Mesendoderm (in vitro differentiated cells): Measurements from ENCODE around the gene RASSF6.

Experiments used
- DNase-seq: peaks from one replicate; pipeline ENCODE4 v3.0.0; 2013
- H2AK5ac ChIP-seq: 2 replicates; pipeline ENCODE4 v1.6.1; 2013; ENCODE audit warnings: low read length, inconsistent platforms
- H2BK120ac ChIP-seq: 2 replicates; pipeline ENCODE4 v1.6.1; 2013; ENCODE audit warnings: low read depth, mild to moderate bottlenecking, low read length, moderate library complexity, mixed read lengths
- H2BK15ac ChIP-seq: replicated peaks from 2 replicates; pipeline ENCODE4 v1.6.1; 2013; ENCODE audit warnings: low read depth, mild to moderate bottlenecking, moderate library complexity
- H2BK5ac ChIP-seq: 2 replicates; pipeline ENCODE4 v1.6.1; 2013; ENCODE audit warnings: low read length, inconsistent platforms
- H3K18ac ChIP-seq: 2 replicates; pipeline ENCODE4 v1.6.1; 2013; ENCODE audit warnings: mild to moderate bottlenecking, low read length, mixed read lengths
- H3K23ac ChIP-seq: one replicate; pipeline ENCODE4 v1.6.1; 2013; ENCODE audit warnings: low read length
- H3K27ac ChIP-seq: 2 replicates; pipeline ENCODE4 v1.5.1; 2013; ENCODE audit warnings: low read depth, mild to moderate bottlenecking, inconsistent platforms, low read length, moderate library complexity
- H3K27me3 ChIP-seq: 2 replicates; pipeline ENCODE4 v1.6.1; 2013; ENCODE audit warnings: low read length, control low read depth, mild to moderate bottlenecking, inconsistent platforms; ENCODE audit not compliant: insufficient read depth, poor library complexity
- H3K36me3 ChIP-seq: 2 replicates; pipeline ENCODE4 v1.6.1; 2013; ENCODE audit warnings: low read length, inconsistent platforms; ENCODE audit not compliant: control insufficient read depth, insufficient read depth
- H3K4ac ChIP-seq: one replicate; pipeline ENCODE4 v1.6.1; 2013; ENCODE audit warnings: low read depth, mild to moderate bottlenecking, low read length, moderate library complexity
- H3K4me1 ChIP-seq: 2 replicates; pipeline ENCODE4 v1.6.1; 2013; ENCODE audit warnings: low read depth, low read length, inconsistent platforms; ENCODE audit not compliant: control insufficient read depth
- H3K4me2 ChIP-seq: 2 replicates; pipeline ENCODE4 v1.6.1; 2013; ENCODE audit warnings: low read length
- H3K4me3 ChIP-seq: 2 replicates; pipeline ENCODE4 v1.5.1; 2013; ENCODE audit warnings: mild to moderate bottlenecking, low read length
- H3K56ac ChIP-seq: one replicate; pipeline ENCODE4 v1.6.1; 2013; ENCODE audit warnings: low read length
- H3K79me1 ChIP-seq: 2 replicates; pipeline ENCODE4 v1.6.1; 2013; ENCODE audit warnings: low read length, inconsistent platforms
- H3K79me2 ChIP-seq: 2 replicates; pipeline ENCODE4 v1.6.1; 2013; ENCODE audit warnings: mild to moderate bottlenecking, low read length; ENCODE audit not compliant: control insufficient read depth, insufficient read depth
- H3K9ac ChIP-seq: 2 replicates; pipeline ENCODE4 v1.6.1; 2013; ENCODE audit warnings: low read length, inconsistent platforms
- H4K5ac ChIP-seq: one replicate; pipeline ENCODE4 v1.6.1; 2013; ENCODE audit warnings: low read length
- H4K8ac ChIP-seq: one replicate; pipeline ENCODE4 v1.6.1; 2013; ENCODE audit warnings: low read depth, mild to moderate bottlenecking, control low read depth, low read length, moderate library complexity
- WGBS: extraction: QIAGEN DNeasy Blood & Tissue Kit; methylation state at CpG from one replicate; pipeline ENCODE4 v1.1.7; 2013; ENCODE audit warnings: low lambda C conversion rate, missing lambda C conversion rate; ENCODE audit not compliant: insufficient coverage; ENCODE audit errors: extremely low coverage; 5-methylcytosine and 5-hydroxymethylcytosine counted together

RASSF6 gene

DNA sequence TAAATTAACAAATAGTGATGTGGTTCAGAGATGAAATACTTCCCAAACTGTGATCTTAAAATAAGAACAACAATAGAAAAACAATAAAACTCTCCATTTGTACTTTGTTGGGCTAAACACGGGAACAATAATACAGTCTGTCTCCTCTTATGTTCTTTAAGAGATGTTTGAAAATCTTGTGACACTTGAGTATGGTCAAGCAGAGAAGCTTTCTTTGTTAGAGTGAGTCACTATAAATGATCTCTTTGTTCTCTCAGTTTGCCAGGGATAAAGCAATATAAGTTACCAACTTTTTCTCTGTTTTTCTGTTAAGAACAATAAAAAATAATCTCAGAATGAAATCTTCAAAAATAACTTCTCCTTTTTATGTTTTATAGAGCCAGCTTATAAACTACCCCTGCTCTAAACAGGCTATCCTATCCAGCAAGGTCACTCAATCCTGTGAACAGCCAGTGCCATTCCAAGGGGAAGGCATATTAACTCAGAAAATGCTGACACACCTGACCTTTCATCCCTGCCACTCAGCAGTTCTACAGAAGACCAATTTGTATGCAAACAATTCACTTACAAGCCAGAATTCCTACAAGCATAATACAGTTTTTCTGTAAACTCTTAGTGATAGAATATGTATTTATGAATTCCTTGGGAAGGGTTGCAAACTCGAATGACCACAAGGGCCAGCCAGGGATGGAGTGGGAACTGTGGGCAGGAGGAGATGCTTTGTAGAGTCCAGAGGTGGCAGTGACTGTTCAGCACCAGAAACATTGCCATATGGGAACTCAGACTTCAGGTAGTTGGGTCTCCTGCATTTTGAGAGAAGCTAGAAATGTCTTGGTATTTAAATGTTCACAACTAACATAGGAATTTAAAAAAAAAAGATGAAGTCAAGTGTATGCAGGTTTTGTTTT lies 86.5 kb downstream of the RASSF6 start:
- H2BK15ac ChIP-seq: no peak overlapping the region
- H3K23ac ChIP-seq: no peak overlapping the region
- no peak overlapping the region for H3K4me2 ChIP-seq
- no peak overlapping the region for H3K56ac ChIP-seq
- no peak overlapping the region for H2AK5ac ChIP-seq
- no peaks in the 10 kb centered on the region for H3K79me2 ChIP-seq
- H3K36me3 ChIP-seq: no peaks in the 10 kb centered on the region
- H3K27ac ChIP-seq: no peak overlapping the region
- no peaks in the 10 kb centered on the region for H3K27me3 ChIP-seq
- no peak overlapping the region for H3K9ac ChIP-seq
- no peaks in the 10 kb centered on the region for H3K4me1 ChIP-seq
- no CpG with 5 or more reads among the region's 2 CpGs for WGBS
- H2BK5ac ChIP-seq: no peak overlapping the region
- H3K4me3 ChIP-seq: no peak overlapping the region
- no peak overlapping the region for H4K8ac ChIP-seq
- no peaks in the 10 kb centered on the region for H3K79me1 ChIP-seq
- H2BK120ac ChIP-seq: no peak overlapping the region
- H3K4ac ChIP-seq: no peak overlapping the region
- DNase-seq: no peak
- H4K5ac ChIP-seq: no peak overlapping the region
- H3K18ac ChIP-seq: no peak overlapping the region

DNA sequence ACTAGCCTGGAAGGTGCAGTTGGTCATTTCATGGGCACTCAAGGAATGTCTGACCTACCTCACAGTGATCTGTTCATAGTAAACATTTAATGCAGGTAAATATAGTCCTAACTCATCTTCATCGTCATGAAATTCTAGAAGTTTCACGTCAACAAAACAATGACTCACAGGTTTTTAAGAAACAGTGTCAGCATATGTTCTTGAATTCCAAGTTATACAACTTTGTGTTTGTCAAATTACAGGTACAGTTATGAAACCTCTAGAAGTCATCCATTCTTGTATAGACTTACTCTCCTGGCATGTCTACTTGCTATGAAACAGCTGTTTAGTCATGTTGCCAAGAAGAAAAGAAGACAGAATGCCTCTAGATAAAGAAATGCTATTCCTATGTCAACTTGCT lies 92.1 kb downstream of the RASSF6 start:
- no peak for DNase-seq

DNA sequence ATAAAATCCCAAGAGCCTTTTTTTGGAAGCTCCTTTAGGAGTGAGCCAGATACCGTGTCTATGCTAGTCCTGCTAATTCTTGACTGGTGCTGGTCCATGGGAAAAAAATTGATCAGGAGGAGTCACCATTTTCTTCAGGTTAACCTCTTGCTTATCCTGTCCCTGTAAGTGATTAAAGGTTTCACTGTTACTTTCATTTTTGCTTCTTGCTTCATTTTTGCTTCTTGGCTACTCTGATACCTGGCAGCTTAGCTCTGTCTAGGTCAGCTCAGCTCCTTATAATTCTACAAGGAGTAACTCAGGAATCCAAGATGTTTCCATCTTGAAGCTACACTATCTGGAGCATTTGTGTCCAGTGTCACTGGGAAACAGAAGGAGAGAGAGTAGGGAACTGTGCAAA lies 93.0 kb downstream of the RASSF6 start:
- no peak overlapping the region for H2BK120ac ChIP-seq
- H2BK15ac ChIP-seq: no peak overlapping the region
- no peak overlapping the region for H3K4me3 ChIP-seq
- no peaks in the 10 kb centered on the region for H3K27me3 ChIP-seq
- no peak overlapping the region for H4K8ac ChIP-seq
- H3K27ac ChIP-seq: no peak overlapping the region
- DNase-seq: no peak
- no peaks in the 10 kb centered on the region for H3K4me1 ChIP-seq
- H3K36me3 ChIP-seq: no peaks in the 10 kb centered on the region
- no peak overlapping the region for H3K9ac ChIP-seq
- H3K79me1 ChIP-seq: no peaks in the 10 kb centered on the region
- H3K23ac ChIP-seq: no peak overlapping the region
- peak overlapping the region; percentile 3 for H3K18ac ChIP-seq
- H3K79me2 ChIP-seq: no peaks in the 10 kb centered on the region
- H3K4ac ChIP-seq: no peak overlapping the region
- H3K4me2 ChIP-seq: no peak overlapping the region
- H2BK5ac ChIP-seq: no peak overlapping the region
- H2AK5ac ChIP-seq: no peak overlapping the region
- H3K56ac ChIP-seq: no peak overlapping the region
- no peak overlapping the region for H4K5ac ChIP-seq
- no CpG with 5 or more reads among the region's 1 CpG for WGBS

More for the DNA sequence above, 92.1 kb downstream of the RASSF6 start:
- Histone ChIP-seq H3K18ac (no peak overlapping the region), H2AK5ac (no peak overlapping the region), H4K8ac (no peak overlapping the region), H3K36me3 (no peaks in the 10 kb centered on the region), H3K79me1 (no peaks in the 10 kb centered on the region), H2BK5ac (no peak overlapping the region), H3K4me1 (no peaks in the 10 kb centered on the region), H3K4me2 (no peak overlapping the region), H3K27me3 (no peaks in the 10 kb centered on the region), H3K23ac (no peak overlapping the region), H4K5ac (no peak overlapping the region), H3K79me2 (no peaks in the 10 kb centered on the region), H3K4me3 (no peak overlapping the region), H3K9ac (no peak overlapping the region), H3K27ac (no peak overlapping the region), H2BK120ac (no peak overlapping the region), H3K56ac (no peak overlapping the region), H3K4ac (no peak overlapping the region), H2BK15ac (no peak overlapping the region)
- WGBS: no CpG with 5 or more reads among the region's 2 CpGs

DNA sequence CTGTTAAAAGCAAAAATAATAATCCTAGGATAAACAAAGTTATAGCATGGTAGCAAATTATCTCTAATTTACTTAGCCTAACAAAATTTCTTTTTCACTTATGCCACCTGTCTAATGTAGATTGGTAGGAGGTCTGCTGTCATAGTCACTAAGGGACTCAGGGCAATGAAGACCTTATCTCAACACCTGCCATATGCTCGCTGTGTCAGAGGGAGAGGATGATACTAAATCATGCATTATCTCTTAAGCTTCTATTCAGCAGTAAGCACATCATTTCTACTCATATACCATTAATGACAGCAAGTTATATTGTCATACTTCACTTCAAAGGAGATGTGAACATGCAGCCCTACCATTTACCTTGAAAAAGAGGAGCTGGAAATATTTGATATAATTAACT lies 94.6 kb downstream of the RASSF6 start:
- no peaks in the 10 kb centered on the region for H3K36me3 ChIP-seq
- no peak overlapping the region for H4K5ac ChIP-seq
- WGBS: no CpG with 5 or more reads among the region's 1 CpG
- no peak overlapping the region for H3K56ac ChIP-seq
- H2BK5ac ChIP-seq: no peak overlapping the region
- no peaks in the 10 kb centered on the region for H3K79me2 ChIP-seq
- DNase-seq: peak; percentile 10
- H3K9ac ChIP-seq: no peak overlapping the region
- no peak overlapping the region for H3K4ac ChIP-seq
- H3K18ac ChIP-seq: no peak overlapping the region
- no peak overlapping the region for H3K27ac ChIP-seq
- H3K4me1 ChIP-seq: peaks cover 2% of the 10 kb centered on the region
- no peak overlapping the region for H3K23ac ChIP-seq
- H2AK5ac ChIP-seq: no peak overlapping the region
- no peak overlapping the region for H2BK15ac ChIP-seq
- H4K8ac ChIP-seq: no peak overlapping the region
- no peak overlapping the region for H3K4me2 ChIP-seq
- no peaks in the 10 kb centered on the region for H3K79me1 ChIP-seq
- H3K27me3 ChIP-seq: no peaks in the 10 kb centered on the region
- no peak overlapping the region for H3K4me3 ChIP-seq
- H2BK120ac ChIP-seq: no peak overlapping the region

DNA sequence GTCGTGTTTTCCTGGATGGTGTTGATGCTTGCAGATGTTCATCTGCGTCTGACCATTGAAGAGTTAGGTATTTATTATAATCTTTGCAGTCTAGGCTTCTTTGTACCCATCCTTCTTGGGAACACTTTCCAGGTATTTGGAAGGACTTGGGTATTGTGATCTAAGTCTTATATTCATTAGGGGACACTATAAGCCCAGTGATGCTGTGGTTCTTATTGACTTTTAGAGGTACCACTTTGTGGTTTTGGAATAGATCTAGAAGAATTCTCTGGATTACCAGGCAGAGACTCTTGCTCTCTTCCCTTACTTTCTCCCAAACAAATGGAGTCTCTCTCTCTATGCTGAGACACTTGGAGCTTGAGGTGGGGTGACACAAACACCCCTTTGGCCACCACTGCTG lies 97.1 kb downstream of the RASSF6 start:
- Histone ChIP-seq H3K9ac (no peak overlapping the region), H2BK15ac (no peak overlapping the region), H4K8ac (no peak overlapping the region), H3K27ac (no peak overlapping the region), H3K79me2 (no peaks in the 10 kb centered on the region), H2AK5ac (no peak overlapping the region), H2BK5ac (no peak overlapping the region), H3K27me3 (no peaks in the 10 kb centered on the region), H3K56ac (no peak overlapping the region), H3K4me2 (no peak overlapping the region), H3K4me1 (peaks cover 4% of the 10 kb centered on the region), H4K5ac (no peak overlapping the region), H3K79me1 (no peaks in the 10 kb centered on the region), H3K36me3 (no peaks in the 10 kb centered on the region), H2BK120ac (no peak overlapping the region), H3K18ac (no peak overlapping the region), H3K4me3 (no peak overlapping the region), H3K23ac (no peak overlapping the region), H3K4ac (no peak overlapping the region)
- DNase-seq: peak; percentile 18
- no CpG with 5 or more reads among the region's 2 CpGs for WGBS
